ENCODE results near the gene GPC5.

DNA sequence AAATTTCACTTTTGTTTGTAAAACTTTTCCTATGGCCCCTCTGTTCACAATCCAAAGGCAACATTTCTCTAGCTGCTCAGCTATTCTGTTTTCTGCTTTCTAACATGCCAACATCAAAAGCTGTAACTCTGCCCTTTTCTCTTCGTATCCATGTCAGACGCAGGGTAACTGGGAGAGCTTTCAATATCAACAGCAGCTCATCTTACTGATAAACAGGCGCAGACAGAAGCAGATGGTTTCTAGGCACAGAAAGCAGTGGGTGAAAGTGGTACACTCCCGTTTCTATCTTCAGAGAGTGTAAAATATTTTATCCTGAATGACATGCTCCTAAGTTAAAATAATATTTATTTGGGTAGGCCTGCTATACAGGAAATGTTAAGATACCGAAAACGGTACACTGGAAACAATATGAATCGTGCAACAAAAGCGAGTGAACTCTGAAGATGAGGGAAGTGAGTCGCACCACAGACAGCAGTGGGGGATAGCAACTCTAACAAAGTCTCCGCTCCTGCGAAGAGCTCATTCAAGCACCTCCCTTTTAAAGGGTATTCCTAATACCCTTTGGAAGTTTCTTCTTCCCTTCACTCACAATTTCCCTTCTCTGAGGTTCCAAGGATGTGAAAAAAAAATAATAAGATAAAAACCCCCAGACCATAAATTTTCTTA, 798.3 kb downstream of the GPC5 start:
- TF ChIP-seq EZH2phosphoT487 (IDR thresholded peaks at IDR 0.05; ENCODE audit: insufficient read depth, low read depth) (no peak), EZH2 (IDR thresholded peaks at IDR 0.05; ENCODE audit: insufficient read depth, poor library complexity, severe bottlenecking) (no peak)

All from GM23248 (cell line).